Right lobe of liver (tissue), 4 donors: ENCODE data around the gene EFNA4.
A peak's percentile ranks its signal among the peaks of the same experiment; 100 is the strongest.

Source experiments
- CTCF ChIP-seq, 4 donors: fragments of 200-600 bp in 3 of 4; fragments of 450-650 bp in 1 of 4; IDR thresholded peaks; one replicate each; pipeline versions ENCODE4 v1.5.1 to v1.8.0; 2016 to 2022; ENCODE audit warnings: antibody characterized with exemption in 4 of 4, mild to moderate bottlenecking in 2 of 4
- POLR2A ChIP-seq: fragments of 450-650 bp; IDR thresholded peaks from one replicate; pipeline ENCODE4 v1.6.1; 2017; ENCODE audit warnings: antibody characterized with exemption, mild to moderate bottlenecking
- donor health status: DM: no; HTN: no; CAD: no.
- donor health status: DM: no; HTN: no; CAD: no.
- donor health status: DM: no; HTN: yes; CAD: no.

GRCh38 chr1:155062702-155063411 is 683 bp upstream of the EFNA4 start:
- TF ChIP-seq POLR2A (no peak), CTCF (IDR thresholded peaks at IDR 0.05) (peak; percentile 58 to 63 (median 62))
